Stimulated activated naive CD4-positive, alpha-beta T cell treated with Interleukin-2 at 50 U/mL for 16 hours (primary cell): ENCODE results near the gene CRYBG2.
"Not testable (repeated sequence)": the region's sequence is repeated elsewhere in the genome, so short reads cannot be mapped to it uniquely, and the experiment has no call there.

Experiments used
- DNase-seq: peaks from one replicate; lab custom pipeline; 2025; lab: John Stamatoyannopoulos, UW

CRYBG2 gene

GRCh38 chr1:26321315-26322041 lies 32.5 kb downstream of the CRYBG2 start:
- DNase-seq: peak; percentile 88

- DNase-seq: no peak
Observed at GRCh38 chr1:26320896-26321295, 33.0 kb downstream of the CRYBG2 start.

GRCh38 chr1:26318338-26319064 lies 35.4 kb downstream of the CRYBG2 start:
- peak; percentile 40 for DNase-seq

GRCh38 chr1:26317612-26318337 lies 36.2 kb downstream of the CRYBG2 start, which contains the start of gene CD52:
Gene CD52 (plus strand): TSS chr1:26317958. CDS start chr1:26318018, 60 bp downstream.
- DNase-seq: peak; percentile 77

GRCh38 chr1:26317146-26317545 lies 36.8 kb downstream of the CRYBG2 start:
- DNase-seq: no peak

- no peak for DNase-seq
Observed at GRCh38 chr1:26315874-26316850, 37.8 kb downstream of the CRYBG2 start.

- no peak for DNase-seq
Observed at GRCh38 chr1:26314501-26314900, 39.4 kb downstream of the CRYBG2 start.

GRCh38 chr1:26307966-26308899 lies 45.7 kb downstream of the CRYBG2 start:
- not testable (repeated sequence) for DNase-seq

GRCh38 chr1:26307363-26307781 lies 46.6 kb downstream of the CRYBG2 start:
- DNase-seq: no peak

- DNase-seq: peak; percentile 93
Observed at GRCh38 chr1:26306290-26307229, 47.4 kb downstream of the CRYBG2 start, which contains the start of gene UBXN11. Gene UBXN11 (minus strand): TSS chr1:26306636. CDS start chr1:26302883, 3,753 bp downstream.

- DNase-seq: no peak
Observed at GRCh38 chr1:26305667-26306289, 48.2 kb downstream of the CRYBG2 start.

GRCh38 chr1:26302733-26303405 lies 51.1 kb downstream of the CRYBG2 start:
- no peak for DNase-seq

- no peak for DNase-seq
Observed at GRCh38 chr1:26300578-26301275, 53.2 kb downstream of the CRYBG2 start.

- no peak for DNase-seq
Observed at GRCh38 chr1:26297791-26298124, 56.2 kb downstream of the CRYBG2 start.

- no peak for DNase-seq
Observed at GRCh38 chr1:26297057-26297790, 56.7 kb downstream of the CRYBG2 start.

GRCh38 chr1:26296340-26297056 lies 57.4 kb downstream of the CRYBG2 start:
- no peak for DNase-seq
